Measurements from ENCODE around the gene TMEM109.
"Not testable (repeated sequence)": the region's sequence is repeated elsewhere in the genome, so short reads cannot be mapped to it uniquely, and the experiment has no call there.

Gene TMEM109

DNA sequence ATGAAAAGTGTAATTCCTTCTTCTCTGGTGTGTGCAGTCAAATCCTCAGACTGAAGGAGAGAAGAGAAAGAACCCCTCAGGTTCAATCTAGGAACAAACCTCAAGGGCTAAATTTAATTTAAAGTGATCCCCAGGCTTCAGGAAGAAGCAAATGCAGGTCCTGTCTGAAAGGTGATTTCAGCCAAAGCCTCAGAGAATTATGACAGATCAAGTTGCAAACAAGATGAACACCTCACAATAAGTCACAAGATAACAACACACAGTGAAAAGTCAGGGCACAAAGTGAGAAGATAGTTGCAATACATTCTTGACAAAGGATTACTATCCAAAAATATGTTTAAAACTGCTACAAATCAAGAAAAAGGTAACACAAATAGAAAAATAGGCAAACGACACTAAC is 34.9 kb upstream of the TMEM109 start:
- DNase-seq: no peak

DNA sequence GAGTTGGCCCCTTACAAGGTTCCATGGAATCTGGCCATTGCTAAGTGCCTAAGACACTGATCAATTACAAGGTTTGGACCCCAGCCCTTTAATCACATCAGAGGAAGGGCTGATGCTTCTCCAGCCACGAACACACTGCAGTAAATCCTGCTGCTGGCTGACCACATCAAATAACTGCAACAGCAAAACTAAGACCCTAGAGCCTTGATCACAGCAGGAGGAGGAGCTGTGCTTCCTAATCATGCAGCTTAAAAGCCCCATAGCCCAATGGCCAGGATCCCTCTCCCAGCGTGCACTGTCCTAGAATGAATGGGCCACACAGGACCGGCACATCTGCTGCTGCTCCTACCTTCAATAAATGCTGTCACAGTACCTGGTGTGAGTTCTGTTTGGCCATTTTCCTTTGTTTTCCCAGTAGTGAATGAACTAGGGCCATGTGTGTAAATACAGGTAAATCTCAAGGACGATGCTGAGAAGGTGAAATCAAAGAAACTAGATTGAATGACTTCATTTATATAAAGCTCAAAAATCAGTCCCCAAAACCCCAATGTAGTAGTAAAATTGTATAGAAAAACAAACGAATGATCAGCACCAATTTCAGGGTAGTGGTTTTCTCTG is 33.9 kb upstream of the TMEM109 start:
- no peak for DNase-seq

DNA sequence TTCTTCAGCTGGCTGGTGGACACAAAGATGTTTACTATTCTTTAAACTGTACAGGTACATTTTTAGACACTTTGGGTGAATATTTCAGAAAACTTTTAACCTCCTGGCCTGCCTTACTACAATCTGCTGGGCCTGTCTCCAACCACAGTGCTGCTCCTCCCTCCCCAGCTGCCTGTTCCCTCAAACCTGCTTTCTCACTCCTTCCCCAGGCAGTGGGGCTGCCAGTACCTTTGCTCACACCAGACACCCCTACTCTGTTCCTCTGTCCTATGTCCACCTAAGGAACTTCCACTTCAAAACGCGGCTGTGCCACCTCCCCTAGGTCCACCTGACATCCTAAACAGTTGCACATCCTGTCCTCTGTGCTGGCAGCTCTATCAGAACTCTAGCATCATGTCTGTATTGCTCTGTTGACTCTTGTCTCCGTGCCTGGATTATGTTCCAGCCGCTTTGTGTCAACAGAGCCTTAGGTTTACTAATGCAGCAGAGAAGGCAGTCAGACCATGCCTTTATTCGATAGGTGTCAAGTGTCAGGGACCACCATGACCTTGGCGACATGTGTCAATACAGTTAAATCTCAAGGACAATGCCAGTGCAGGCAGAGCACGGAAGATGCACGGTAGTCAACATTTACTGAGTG is 33.2 kb upstream of the TMEM109 start:
- DNase-seq: no peak

DNA sequence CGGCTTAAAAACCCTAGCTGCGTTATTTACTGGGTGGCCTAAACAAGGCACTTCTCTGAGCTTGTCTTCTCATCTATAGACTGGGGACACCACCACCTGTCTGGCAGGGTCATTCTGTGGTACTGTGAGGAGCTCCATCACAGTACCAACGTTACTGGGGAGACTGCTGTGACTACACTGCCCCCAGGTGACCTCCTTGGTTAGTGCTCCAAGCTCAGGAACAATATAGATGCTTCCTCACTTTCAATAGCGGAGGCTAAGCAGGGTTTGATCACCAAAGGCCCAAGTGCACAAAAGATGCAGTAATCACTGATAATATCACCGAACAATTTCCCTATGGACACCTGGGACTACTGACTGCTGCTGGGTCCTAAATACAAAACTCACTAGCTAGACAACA is 26.4 kb upstream of the TMEM109 start:
- DNase-seq: no peak

DNA sequence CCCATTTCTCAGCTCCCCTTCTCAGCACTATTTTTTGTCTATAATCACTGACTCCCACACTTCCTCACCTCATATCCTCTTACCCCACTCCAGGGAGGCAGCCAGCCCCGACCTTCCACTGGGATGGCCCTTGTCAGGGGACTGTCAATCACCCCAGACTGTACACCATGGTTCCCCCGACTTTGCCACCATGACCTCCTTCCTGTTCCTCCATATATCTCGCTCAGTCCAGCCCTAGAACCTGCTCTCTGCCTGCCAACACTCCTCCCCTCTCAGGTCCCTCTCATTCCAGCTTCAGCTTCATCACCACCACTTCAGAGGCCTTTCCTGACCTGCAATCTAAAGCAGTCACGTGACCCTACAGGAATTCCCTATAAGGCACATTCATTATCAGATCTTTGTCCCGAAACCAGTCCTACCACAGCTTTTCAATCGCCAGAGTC is 24.1 kb upstream of the TMEM109 start:
- no peak for DNase-seq

DNA sequence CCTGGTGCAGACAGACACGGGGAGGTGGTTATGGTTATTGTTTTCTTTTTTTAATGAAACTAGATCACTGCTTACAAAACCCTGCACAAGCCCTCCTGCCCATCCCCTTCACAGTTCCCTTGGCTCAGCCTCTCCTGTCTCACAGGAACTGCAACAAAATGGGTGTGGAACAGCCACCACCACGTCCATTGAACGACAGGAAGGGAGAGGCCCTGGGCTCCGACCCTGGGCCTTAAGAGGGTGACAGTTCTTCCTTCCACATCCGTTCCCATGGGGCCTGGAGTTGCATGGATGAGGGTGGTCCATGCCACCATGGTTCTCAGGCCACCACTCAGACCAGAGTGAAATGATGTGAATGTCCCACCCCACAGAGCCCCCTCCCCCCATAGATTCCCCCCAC is 23.3 kb upstream of the TMEM109 start:
- no peak for DNase-seq

DNA sequence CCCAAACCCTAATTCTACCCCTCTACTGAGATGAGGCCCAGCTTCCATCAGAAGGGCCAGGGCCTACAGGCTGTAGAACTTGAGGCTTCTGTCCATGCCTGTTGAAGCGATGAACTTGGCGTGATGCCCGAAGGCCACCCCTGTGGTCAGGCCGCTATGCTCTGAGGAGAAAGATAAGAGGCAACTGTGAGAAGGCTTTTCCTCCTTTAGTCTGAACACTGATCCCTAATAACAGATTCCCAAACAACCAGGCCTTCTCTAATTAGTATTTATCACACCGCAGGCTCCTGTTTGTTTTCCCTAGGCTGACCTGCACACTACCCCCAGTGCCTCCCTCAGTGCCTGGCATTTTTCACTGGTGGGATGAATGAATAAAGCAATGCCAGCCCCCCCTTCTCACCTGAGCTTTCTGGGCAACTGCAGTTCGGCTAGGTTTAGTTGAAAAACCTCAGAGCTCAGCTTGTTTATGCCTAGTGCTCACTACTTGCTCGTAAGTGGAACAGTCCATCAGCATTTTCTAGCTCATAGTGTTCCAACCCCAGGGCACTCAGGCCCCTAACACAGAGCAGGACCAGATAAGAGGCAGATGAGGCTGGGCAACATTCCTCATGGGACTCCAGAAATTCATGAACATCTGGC is 22.7 kb upstream of the TMEM109 start:
- DNase-seq: no peak

DNA sequence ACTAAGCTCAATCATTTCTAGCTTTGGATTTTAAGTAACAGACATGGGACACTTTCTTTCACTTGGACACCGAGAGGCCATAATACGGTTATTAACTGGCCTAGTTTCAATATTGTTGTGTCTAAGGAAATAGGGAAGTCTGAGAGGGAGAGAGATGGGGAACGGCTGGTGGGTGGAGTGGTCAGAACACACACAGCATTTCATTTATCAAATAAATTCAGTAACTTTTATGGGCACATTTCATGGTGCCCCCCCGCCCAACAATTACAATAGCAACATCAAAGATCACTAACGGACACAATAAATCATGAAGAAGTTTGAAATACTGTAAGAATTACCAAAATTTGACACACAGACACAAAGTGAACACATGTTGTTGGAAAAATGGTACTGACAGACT is 18.3 kb upstream of the TMEM109 start:
- DNase-seq: no peak

DNA sequence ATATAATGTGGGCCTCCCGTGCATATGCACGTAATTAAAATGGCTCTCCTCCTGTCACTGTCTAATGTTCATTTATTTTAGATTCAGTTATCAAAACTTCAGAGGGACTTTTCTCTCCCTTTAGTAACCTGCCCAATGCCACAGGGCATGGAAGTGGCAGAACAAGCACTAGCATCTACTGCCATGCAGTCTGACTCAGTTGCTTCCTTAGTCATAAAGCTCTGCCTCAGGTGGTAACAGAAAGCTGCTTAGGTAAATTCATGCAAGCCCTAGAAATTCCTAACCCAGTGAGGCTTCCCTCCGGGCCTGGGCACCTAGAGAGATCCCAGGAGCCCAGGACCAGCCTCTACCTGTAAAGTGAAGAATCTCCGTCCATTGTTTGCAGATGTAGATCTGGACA is 16.5 kb upstream of the TMEM109 start:
- no peak for DNase-seq

DNA sequence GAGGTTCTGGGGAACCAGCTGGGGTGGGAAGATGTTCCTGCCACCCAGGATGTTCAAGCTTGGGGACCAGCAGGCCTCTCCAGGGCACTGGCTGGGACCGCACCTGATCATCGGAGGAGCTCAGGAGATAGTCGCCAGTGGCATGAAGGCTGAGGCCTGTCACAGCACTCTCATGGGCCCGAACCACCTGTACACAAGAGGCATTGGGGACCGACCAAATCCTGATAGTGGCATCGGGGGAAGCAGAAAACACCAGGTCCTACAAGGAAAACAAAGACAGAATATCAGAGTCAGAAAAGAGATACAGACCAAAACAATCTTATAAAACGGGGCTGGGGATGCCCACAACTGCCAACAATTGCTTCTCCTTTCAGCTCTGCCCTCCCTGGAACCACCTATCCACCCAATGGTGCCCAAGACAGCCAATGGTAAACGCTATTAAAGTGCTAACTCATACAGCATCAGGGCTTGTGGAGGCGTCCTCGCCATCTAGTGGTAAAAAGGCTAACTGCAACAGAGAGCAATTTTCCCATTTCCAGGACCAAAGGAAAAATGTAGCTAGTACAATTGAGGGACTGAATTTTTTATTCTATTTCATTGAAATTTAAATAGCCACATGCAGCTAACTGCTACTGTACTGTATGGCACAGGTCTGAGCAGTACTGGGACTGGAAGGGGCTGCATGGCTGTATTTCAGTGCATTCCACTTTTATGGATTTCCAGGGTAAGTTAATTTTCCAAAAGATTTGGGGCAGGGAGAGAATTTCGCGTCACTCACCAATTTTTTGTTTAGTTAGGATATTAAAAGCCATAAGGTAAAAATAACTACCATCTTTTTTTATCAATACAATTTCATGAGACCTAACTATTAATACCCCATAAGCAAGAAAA is 14.7 kb upstream of the TMEM109 start:
- DNase-seq: no peak

DNA sequence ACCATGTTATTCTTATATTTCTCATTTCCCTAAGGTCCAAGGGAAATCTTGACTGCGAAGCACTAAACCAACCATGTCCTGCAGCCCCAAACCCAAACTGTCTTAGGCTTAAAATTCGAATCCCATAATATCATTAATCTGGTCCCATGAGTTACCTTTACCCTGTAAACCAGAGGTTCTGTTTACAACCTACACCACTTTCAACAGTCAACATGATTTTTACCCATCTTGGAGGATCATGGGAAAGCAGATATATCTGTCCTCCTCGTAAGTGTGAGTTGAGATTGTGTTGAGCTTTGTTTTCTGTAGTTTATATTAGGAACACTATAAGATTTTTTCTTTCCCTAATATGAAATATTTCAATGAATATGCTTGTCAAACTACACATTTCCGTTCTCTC is 14.0 kb upstream of the TMEM109 start:
- DNase-seq: no peak

DNA sequence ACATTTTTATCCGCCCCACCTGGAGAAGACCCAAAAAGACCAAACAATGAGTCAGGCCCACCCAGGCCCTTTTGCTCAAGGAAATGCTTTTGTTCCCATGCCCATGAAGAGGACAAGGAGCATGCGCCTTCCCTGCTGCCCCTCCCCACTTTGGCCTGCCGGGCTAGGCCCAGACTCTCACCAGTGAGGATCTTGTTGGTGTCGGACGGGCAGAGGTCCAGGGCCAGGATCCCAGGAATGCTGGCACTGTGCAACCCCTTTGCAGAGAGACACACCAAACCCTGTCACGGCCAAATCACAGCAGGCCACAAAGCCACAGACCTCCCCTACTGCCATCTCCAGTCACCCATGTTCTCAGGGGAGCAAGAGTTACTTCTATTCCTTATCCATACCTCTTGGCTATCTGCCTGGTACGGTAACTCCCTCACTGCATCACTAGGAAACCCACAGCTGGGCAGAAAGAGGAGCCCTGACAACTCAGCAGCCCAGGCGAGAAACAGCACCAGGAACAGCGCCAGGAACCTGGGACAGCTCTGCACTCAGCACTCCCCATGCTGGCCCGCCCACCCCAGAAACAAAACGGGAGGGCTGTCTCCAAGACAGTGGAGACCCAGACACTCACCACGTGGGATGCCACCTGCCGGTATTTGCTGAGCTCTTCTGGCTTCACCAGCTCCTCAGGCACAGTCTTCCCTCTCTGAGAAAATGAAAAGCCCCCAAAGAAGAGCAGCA is 13.1 kb upstream of the TMEM109 start:
- DNase-seq: no peak

DNA sequence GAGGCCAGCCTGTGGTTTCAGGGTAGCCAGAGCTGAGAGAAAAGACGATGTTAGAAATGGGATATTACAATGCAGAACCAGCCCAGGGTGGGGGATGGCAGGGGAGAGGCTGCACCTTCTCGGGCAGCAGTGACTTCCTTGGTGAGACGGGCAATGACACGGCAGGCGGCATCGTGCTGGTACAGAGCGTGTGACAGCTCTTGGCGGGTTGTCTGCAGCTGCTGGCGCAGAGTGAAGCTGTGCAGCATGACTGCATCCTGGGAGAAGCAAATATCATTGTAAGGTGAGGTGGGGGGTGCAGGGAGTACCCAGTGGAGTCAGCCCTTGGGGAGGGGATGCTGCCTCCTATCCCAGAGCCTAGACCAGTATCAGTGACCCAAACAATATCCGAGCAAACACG is 11.3 kb upstream of the TMEM109 start:
- DNase-seq: no peak

DNA sequence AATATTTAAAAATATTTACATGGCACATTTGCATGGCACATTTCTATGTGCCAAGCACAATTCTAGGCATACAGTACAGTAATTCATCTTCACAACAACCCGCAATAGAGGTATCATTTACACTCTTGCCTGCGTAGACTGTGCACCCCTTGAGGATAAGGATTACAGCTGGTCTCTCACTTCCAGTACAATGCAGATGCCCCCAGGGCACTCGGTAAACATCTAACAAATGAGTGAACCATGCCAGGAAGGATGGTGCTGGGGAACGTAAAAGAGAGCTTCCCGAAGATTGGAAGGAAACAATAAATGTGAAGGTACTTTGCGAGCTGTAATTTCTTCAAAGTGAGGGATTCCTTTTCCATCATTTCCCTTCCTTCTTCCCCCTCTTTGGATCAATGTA is 8.9 kb upstream of the TMEM109 start:
- DNase-seq: no peak

DNA sequence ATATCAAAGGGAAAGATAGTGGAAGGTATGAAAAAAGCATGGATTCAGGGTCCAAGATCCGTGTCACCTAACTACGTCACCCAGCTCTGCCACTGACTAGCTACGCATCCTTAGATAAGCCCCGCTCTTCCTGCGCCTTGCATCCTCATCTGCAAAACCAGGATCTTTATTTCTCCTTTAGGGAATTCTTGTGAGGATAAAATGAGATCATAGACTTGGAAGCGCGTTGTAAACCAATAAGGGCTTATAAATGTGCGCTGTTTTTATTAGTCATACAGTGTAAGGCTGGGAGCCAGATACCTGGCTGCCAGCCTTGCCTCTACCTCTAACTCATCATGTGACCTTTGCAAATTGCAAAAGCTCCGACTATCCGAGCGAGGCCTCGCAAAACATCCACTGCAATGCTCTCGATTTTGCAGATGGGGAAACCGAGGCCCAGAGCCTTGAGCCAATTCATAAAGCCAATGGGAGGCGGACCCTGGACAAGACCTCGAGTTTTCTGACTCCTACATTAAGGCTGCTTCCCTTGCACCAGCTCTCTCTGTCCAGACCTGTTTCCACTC is 8.3 kb upstream of the TMEM109 start:
- DNase-seq: no peak

DNA sequence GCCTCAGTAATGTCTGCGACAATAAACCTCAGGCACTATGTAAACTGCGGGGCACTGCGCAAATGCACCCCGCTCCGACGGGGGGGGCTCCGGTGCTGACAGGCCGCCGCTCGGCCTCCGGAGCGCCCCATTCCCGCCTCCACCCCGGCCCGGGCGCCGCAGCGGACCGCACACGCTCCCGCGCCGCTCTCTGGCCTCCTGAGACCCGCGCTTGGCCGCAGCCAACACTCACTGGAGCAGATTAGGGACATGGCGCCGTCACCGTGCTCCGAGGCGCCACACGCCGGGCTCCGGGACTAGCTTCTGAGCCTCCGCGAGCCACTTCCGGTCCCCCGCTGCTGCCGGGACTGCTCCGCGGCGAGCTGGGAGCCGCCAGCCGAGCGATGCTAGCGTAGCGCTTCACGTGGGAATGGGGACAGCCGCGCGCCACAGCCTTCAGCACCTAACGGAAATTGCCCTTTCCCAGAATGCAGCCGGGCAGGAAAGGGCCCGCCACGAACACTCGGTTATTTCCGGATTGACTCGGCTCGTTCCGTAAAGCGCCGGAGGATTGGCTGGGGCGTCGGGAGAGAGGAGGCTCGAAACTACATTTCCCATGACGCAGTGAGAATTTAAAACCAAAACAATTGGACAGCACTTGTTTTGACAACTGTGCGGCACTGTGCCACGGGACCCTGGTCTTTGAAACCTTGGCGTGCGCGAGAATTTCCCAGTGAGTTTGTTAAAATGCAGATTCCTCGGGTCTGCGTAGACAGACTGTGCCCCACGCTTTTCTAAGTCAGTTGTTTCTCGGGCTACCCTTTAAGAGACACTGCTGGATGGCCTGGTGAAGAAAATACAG is 7.6 kb upstream of the TMEM109 start, which contains the start of gene PRPF19:
Gene PRPF19, minus strand, starts transcription at position 454 of the 841 bp plus-strand sequence. Its CDS starts 203 bp downstream, at position 251.
- peak; percentile 98 for DNase-seq

DNA sequence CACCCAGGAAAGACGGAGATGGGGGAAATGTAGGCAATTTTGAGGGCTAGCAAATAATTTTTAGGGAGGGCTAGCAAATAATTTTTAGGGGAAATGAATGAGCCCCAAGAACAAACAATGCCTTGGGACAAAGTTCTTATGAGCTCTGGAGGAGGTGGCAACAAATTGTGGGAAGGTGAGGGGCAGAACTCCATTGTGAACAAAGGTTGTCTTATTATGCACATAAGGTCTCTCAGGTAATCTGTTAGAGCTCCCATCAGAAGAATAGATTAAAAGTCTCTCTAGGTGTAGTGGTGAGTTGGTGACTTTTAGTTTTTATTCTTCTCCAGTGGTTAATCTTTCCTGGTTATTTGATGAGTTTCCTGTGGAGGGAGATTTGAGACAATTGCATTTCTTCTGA is 5.2 kb upstream of the TMEM109 start:
- DNase-seq: no peak

DNA sequence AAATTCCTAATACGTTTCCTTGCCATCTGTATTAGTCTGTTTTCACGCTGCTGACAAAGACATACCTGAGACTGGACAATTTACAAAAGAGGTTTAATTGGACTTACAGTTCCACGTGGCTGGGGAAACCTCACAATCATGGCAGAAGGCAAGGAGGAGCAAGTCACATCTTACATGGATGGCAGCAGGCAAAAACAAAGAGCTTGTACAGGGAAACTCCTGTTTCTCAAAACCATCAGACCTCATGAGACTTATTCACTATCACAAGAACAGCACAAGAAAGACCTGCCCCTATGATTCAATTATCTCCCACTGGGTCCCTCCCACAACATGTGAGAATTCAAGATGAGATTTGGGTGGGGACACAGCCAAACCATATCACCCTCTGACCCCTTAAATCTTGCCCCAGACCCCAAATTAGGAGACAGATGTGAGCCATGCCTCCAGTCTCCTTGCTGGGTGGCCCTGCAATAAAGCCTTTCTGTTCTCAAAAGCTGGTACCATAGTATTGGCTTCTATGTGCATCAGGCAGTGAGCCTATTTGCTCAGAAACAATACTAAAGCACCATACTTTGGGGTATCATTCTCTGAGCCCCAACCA is 4.2 kb upstream of the TMEM109 start:
- DNase-seq: not testable (repeated sequence)

DNA sequence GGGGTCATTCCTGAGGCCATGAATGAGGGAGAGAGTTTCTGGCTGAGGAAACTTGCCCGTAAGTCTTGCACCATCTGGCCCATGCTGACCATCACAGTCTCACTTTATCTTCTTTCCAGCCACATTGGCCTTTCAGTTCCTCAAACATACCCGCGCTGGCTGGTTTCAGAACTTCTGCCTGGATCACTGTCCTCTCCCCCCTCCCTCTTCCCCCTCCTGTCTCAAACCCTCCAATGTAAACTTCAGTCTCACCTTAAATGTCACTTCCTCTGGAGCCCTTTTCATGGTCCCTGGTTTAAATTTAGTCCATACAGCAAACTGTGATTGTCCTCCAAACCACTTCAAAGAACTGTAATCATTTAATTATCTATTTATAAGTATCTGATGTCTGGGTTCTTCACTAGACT is 3.7 kb upstream of the TMEM109 start:
- DNase-seq: peak; percentile 68

DNA sequence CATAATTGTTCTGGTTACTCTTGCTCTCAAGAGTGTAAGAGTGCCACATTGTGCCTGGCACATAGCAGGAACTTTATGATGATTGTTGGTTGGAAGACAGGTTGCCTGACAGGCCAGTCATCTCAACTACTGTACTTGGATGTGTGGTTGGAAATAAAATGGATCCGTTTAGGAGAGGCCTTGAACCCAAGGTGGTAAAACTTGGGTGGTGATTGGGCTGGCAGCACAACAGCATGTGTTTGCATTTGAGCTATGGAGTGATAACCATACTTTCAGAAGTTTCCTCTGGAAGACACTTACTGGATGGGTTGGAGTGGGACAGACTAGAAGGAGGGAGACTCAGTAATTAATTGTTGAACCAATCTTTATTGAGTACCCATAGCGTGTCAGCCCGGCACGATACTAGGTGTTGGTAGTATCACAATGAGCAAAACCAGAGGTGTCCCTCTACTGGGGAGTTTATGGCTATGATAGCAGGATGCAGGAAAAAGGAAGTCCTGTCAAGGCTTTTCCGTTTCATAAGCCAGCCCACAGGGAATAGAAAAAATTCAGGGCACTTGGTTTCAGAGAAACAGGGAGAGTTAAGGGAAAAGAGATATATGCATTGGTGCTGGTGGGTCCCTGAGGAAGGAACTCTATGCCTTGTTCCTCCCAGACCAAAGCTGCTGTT is 3.1 kb upstream of the TMEM109 start:
- DNase-seq: no peak
